Activated naive CD4-positive, alpha-beta T cell treated with anti-CD3 and anti-CD28 coated beads, Interleukin-2, amount 50 U/mL, for 72 hours (primary cell): Measurements from ENCODE around the gene MACROD2. TPM values are rescaled to one million over a fixed set of nuclear protein-coding genes. Genes with fewer than 3 reads are reported as not detected.

Source experiments
- ATAC-seq, 2 donors: fragments of 150-1000 bp; cut with Tn5 transposase; 2 replicates each; pipeline ENCODE4 v1.10.0; 2021; ENCODE audit warnings: mild to moderate bottlenecking in 2 of 2, moderate library complexity in 2 of 2
- DNase-seq, 2 donors: peaks; one replicate each; pipeline ENCODE4 v3.0.0; 2021 to 2022; ENCODE audit warnings: low spot score in 2 of 2
- H3K27ac Mint-ChIP-seq, 2 donors: one replicate each; pipeline ENCODE4 v1.8.0; 2022; ENCODE audit warnings: mild to moderate bottlenecking in 2 of 2, mixed read lengths in 2 of 2
- H3K36me3 Mint-ChIP-seq, 2 donors: one replicate each; pipeline ENCODE4 v1.8.0; 2022; ENCODE audit warnings: mixed read lengths in 2 of 2
- H3K9me3 Mint-ChIP-seq, 2 donors: one replicate each; pipeline ENCODE4 v1.8.0; 2022; ENCODE audit warnings: mixed read lengths in 2 of 2
- total RNA-seq, 2 donors: library from RNA; stranded (reverse); gene quantifications; one replicate each; pipeline ENCODE4 v1.2.3, GENCODE V29; 2022

MACROD2 gene
- total RNA-seq, 2 donors from 2014 or later: not detected

DNA sequence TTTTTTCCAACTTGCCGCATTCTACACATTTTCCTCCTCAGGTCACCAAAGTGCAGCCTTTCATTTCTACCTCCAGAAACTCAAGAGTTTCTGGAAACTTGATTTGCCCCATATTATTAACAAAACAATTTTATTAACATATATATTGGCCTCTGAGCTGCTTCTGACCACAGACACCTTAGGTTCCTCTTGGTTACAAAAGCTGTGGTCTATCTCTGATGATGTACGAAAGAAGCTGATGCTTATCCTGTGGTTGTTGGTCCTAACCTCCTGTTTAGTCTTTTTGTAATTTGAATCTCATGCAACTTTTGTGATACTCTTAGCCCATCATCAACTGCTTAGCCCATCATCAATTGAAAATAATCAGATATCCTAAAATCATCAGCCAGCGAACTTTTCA is 1842.2 kb downstream of the MACROD2 start:
- ATAC-seq (no peak), DNase-seq (no peak)
- Mint-ChIP-seq H3K27ac (no peak overlapping the region), H3K9me3 (peaks cover 5 to 10% of the 10 kb centered on the region in 2 donors), H3K36me3 (no peaks in the 10 kb centered on the region)

- no peaks in the 10 kb centered on the region for H3K36me3 Mint-ChIP-seq
- no peak for DNase-seq
- peaks cover 5 to 10% of the 10 kb centered on the region in 2 donors for H3K9me3 Mint-ChIP-seq
- no peak overlapping the region for H3K27ac Mint-ChIP-seq
- ATAC-seq: no peak
These were observed 1843.2 kb downstream of the MACROD2 start for GRCh38 chr20:15838466-15838865.

DNA sequence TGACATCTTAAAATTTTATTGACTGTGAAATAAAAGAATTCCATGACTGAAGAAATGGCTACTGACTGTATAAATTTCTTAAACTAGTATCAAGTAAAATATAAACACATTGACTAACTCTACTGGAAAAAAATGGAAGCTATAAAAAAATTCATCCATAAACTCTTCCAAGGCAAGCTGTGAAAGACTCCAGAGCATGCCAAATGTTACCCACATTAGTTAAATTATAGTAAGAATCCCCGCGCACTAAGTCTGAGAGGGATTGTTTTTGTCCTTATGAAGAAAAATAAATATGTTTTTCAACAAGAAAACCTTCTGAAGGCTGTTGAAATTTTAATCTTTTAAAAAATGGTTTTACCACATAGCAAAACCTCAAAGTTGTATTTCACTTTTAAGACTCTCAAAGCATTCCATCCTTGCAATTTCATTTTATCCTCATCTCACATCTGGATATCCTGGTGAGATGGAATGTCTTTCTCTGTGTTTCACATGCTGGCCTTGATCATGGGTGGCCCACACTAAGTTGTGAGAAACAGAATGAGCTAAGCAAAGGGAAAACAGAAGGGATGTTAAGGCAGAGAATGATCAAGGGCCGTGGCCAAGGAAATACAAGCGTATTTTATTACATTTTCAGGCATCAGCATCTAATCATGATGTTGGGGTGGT is 1845.5 kb downstream of the MACROD2 start:
- DNase-seq (no peak), ATAC-seq (no peak)
- no peak overlapping the region for H3K27ac Mint-ChIP-seq
- H3K36me3 Mint-ChIP-seq: no peaks in the 10 kb centered on the region
- peaks cover 5 to 15% of the 10 kb centered on the region in 2 donors for H3K9me3 Mint-ChIP-seq

DNA sequence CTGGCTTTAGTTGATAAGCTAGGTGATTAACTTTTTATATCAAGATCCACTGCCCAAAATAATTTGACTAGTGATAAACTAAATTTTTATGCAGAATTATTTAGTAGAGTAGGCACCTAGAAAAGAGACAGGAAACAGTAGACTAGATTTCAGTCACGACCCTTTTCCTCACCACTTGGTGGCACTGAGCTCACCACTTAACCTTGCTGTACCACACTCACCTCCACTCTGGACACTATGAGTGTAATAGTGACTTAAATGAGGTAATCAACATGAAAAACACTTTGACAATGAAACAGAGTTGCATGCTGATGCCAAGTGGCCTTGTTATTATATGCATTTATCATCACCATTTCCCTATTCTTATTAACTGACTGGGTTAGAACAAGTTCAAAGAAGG is 1847.6 kb downstream of the MACROD2 start:
- ATAC-seq (no peak), DNase-seq (no peak)
- peaks cover 4 to 12% of the 10 kb centered on the region in 2 donors for H3K9me3 Mint-ChIP-seq
- H3K27ac Mint-ChIP-seq: no peak overlapping the region
- no peaks in the 10 kb centered on the region for H3K36me3 Mint-ChIP-seq

GRCh38 chr20:15843777-15844176 is 1848.5 kb downstream of the MACROD2 start:
- H3K36me3 Mint-ChIP-seq: no peaks in the 10 kb centered on the region
- H3K9me3 Mint-ChIP-seq: peaks cover 0 to 9% of the 10 kb centered on the region in 2 donors
- no peak overlapping the region for H3K27ac Mint-ChIP-seq
- ATAC-seq: no peak
- no peak for DNase-seq

GRCh38 chr20:15847196-15847784 is 1852.0 kb downstream of the MACROD2 start:
- ATAC-seq: no peak
- Mint-ChIP-seq H3K27ac (no peak overlapping the region), H3K9me3 (peaks cover 10 to 22% of the 10 kb centered on the region in 2 donors), H3K36me3 (no peaks in the 10 kb centered on the region)
- DNase-seq: no peak

- DNase-seq (no peak), ATAC-seq (no peak)
- no peak overlapping the region for H3K27ac Mint-ChIP-seq
- H3K36me3 Mint-ChIP-seq: no peaks in the 10 kb centered on the region
- peaks cover 10 to 22% of the 10 kb centered on the region in 2 donors for H3K9me3 Mint-ChIP-seq
These were observed 1852.8 kb downstream of the MACROD2 start for GRCh38 chr20:15848126-15848525.

DNA sequence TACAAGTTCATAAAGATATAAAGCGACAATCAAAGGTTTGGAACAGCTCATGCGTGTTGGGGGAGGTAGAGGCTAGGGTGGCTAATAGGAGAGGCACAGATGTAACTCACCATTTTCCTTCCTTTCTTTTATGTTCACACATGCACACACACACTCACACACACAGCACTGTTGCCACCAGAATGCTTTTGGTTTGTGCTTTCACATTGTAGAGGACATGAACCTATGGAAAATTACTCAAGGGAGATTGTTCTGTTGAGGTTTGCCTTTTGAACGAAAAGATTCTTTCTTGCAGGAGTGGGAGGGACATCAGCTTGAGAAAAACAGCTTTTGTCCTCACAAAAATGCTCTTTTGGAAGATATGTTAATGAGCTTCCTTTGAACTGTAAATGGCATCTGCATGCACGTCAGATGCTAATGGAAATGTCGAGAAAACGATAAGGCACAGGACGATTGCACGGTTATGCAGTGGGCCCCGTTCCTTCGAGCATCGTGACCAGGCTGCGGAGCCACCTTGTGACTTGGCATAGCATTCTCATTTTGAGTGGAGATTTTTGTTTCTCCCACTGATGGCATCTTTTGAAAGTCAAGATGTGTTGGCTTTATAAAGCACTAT is 1853.8 kb downstream of the MACROD2 start:
- DNase-seq (no peak), ATAC-seq (no peak)
- peaks cover 10 to 18% of the 10 kb centered on the region in 2 donors for H3K9me3 Mint-ChIP-seq
- no peak overlapping the region for H3K27ac Mint-ChIP-seq
- no peaks in the 10 kb centered on the region for H3K36me3 Mint-ChIP-seq

- DNase-seq: no peak
- H3K36me3 Mint-ChIP-seq: no peaks in the 10 kb centered on the region
- ATAC-seq: no peak
These were observed 1856.4 kb downstream of the MACROD2 start for GRCh38 chr20:15851576-15852215.

GRCh38 chr20:15854911-15855310 is 1859.6 kb downstream of the MACROD2 start:
- no peaks in the 10 kb centered on the region for H3K36me3 Mint-ChIP-seq
- no peak for ATAC-seq
- H3K9me3 Mint-ChIP-seq: peaks cover 5 to 9% of the 10 kb centered on the region in 2 donors
- no peak for DNase-seq
- H3K27ac Mint-ChIP-seq: no peak overlapping the region

More at GRCh38 chr20:15851576-15852215, 1856.4 kb downstream of the MACROD2 start:
- Mint-ChIP-seq H3K9me3 (peaks cover 10 to 13% of the 10 kb centered on the region in 2 donors), H3K27ac (no peak overlapping the region)

DNA sequence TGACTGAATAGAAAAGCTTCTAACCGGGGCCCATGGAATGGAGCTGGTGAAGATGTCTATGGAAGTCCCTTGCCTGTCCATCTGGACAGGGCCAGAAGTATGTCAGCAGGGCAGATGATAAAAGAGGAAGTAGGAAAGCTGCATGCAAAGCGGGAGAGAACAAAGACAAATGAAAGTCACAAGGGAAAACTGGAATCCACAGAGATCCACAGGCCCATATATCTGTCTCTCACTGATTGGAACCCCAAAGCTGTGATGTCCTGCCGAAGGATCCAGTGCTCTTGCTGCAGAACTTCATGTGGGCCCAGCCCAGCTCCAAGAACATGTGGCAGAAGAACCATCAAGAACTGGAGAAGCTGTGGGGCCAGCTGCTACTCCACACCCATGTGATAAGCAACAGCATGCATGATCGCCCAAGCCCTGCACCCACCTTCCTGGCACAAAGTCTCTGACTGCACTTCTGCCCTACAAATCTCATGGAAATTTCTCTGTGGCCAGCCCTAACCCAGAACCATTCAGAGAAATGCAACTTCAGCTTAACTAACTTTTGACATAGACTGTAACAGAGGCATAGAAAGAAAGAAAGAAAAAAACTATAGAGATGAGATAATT is 1862.0 kb downstream of the MACROD2 start:
- no peak for ATAC-seq
- Mint-ChIP-seq H3K27ac (no peak overlapping the region), H3K9me3 (no peaks in the 10 kb centered on the region), H3K36me3 (no peaks in the 10 kb centered on the region)
- no peak for DNase-seq

- Mint-ChIP-seq H3K36me3 (no peaks in the 10 kb centered on the region), H3K9me3 (no peaks in the 10 kb centered on the region), H3K27ac (no peak overlapping the region)
- ATAC-seq (no peak), DNase-seq (no peak)
These were observed 1863.7 kb downstream of the MACROD2 start for GRCh38 chr20:15859061-15859460.

GRCh38 chr20:15860850-15861249 is 1865.5 kb downstream of the MACROD2 start:
- DNase-seq (no peak), ATAC-seq (no peak)
- H3K36me3 Mint-ChIP-seq: no peaks in the 10 kb centered on the region
- H3K9me3 Mint-ChIP-seq: peaks cover 0 to 5% of the 10 kb centered on the region in 2 donors
- H3K27ac Mint-ChIP-seq: no peak overlapping the region

GRCh38 chr20:15862178-15862577 is 1866.9 kb downstream of the MACROD2 start:
- H3K36me3 Mint-ChIP-seq: no peaks in the 10 kb centered on the region
- DNase-seq (no peak), ATAC-seq (no peak)
- no peak overlapping the region for H3K27ac Mint-ChIP-seq
- peaks cover 0 to 7% of the 10 kb centered on the region in 2 donors for H3K9me3 Mint-ChIP-seq

DNA sequence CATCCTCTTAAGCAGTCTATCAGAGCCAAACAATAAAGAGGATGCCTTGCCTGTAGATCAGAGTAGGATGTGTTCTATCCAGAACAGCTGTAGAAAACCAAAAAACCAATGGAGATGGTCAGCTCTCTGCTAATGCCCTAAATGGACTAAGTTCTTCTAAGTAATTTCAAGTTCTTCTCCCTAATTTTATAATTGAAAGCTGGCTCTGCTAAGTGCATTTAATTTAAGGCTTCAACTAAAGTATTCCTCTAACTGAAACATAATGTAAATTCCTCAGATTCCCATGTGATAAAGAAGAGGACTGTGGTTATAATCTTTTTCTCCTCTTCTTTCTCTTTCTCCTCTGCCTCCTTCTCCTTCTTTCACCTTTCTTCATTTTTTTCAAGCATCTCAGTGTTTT is 1868.4 kb downstream of the MACROD2 start:
- DNase-seq (no peak), ATAC-seq (no peak)
- H3K36me3 Mint-ChIP-seq: no peaks in the 10 kb centered on the region
- peaks cover 0 to 7% of the 10 kb centered on the region in 2 donors for H3K9me3 Mint-ChIP-seq
- no peak overlapping the region for H3K27ac Mint-ChIP-seq

- DNase-seq (no peak), ATAC-seq (no peak)
- Mint-ChIP-seq H3K9me3 (peaks cover 0 to 7% of the 10 kb centered on the region in 2 donors), H3K36me3 (no peaks in the 10 kb centered on the region), H3K27ac (no peak overlapping the region)
These were observed 1870.2 kb downstream of the MACROD2 start for GRCh38 chr20:15865553-15865952.
